CD1c-positive myeloid dendritic cell (primary cell): Measurements from ENCODE around the gene BLOC1S1.

Source experiments
- DNase-seq: peaks from one replicate; pipeline ENCODE4 v3.0.0-alpha.2; 2016; ENCODE audit errors: extremely low spot score

BLOC1S1 gene

GRCh38 chr12:55694651-55695050 lies 21.2 kb upstream of the BLOC1S1 start:
- no peak for DNase-seq

- DNase-seq: no peak
These were observed 20.5 kb upstream of the BLOC1S1 start for GRCh38 chr12:55695349-55695748.

GRCh38 chr12:55696141-55696540 lies 19.7 kb upstream of the BLOC1S1 start:
- DNase-seq: no peak

GRCh38 chr12:55696796-55697462 lies 18.9 kb upstream of the BLOC1S1 start:
- no peak for DNase-seq

- DNase-seq: no peak
These were observed 18.2 kb upstream of the BLOC1S1 start for GRCh38 chr12:55697686-55698085.

- DNase-seq: no peak
These were observed 17.4 kb upstream of the BLOC1S1 start for GRCh38 chr12:55698241-55698955.

- DNase-seq: no peak
These were observed 16.9 kb upstream of the BLOC1S1 start for GRCh38 chr12:55698965-55699364.

GRCh38 chr12:55699471-55700055 lies 16.3 kb upstream of the BLOC1S1 start:
- no peak for DNase-seq

- DNase-seq: no peak
These were observed 15.4 kb upstream of the BLOC1S1 start for GRCh38 chr12:55700255-55701018.

GRCh38 chr12:55702861-55703260 lies 13.0 kb upstream of the BLOC1S1 start:
- no peak for DNase-seq

GRCh38 chr12:55703288-55703687 lies 12.6 kb upstream of the BLOC1S1 start:
- no peak for DNase-seq

- DNase-seq: no peak
These were observed 11.7 kb upstream of the BLOC1S1 start for GRCh38 chr12:55703901-55704761.

- no peak for DNase-seq
These were observed 10.8 kb upstream of the BLOC1S1 start for GRCh38 chr12:55704824-55705718.

GRCh38 chr12:55705782-55706402 lies 10.0 kb upstream of the BLOC1S1 start:
- DNase-seq: no peak

- no peak for DNase-seq
These were observed 9.2 kb upstream of the BLOC1S1 start for GRCh38 chr12:55706568-55707218.

GRCh38 chr12:55707219-55707671 lies 8.6 kb upstream of the BLOC1S1 start:
- DNase-seq: peak; percentile 35

GRCh38 chr12:55707841-55708694 lies 7.8 kb upstream of the BLOC1S1 start, which contains the start of gene ITGA7:
ITGA7 (minus strand) TSS chr12:55707904; CDS start chr12:55707682, 222 bp downstream.
- peak; percentile 24 for DNase-seq

- DNase-seq: peak; percentile 45
These were observed 7.1 kb upstream of the BLOC1S1 start for GRCh38 chr12:55708695-55709233.
